Activated CD8-positive, alpha-beta memory T cell treated with anti-CD3 and anti-CD28 coated beads, Interleukin-2, amount 10 ng/mL, durations not matched to agents 7 days and 5 days (primary cell): ENCODE measurements around the gene SLC16A1. TPM values are rescaled to one million over a fixed set of nuclear protein-coding genes. Genes with fewer than 3 reads are reported as not detected.

ENCODE experiments used
- ATAC-seq: fragments of 150-1000 bp; cut with Tn5 transposase; one replicate; pipeline ENCODE4 v1.10.0; 2021; ENCODE audit warnings: moderate library complexity
- CTCF ChIA-PET: fragments of 350-600 bp; sonication (Branson Sonifier 250); formaldehyde crosslinking; loops from one replicate; lab custom pipeline; 2021; ENCODE audit warnings: antibody characterized with exemption; lab: Charles Lee
- DNase-seq: peaks from one replicate; pipeline ENCODE4 v3.0.0-alpha.2; 2020
- H3K27ac Mint-ChIP-seq: one replicate; pipeline ENCODE4 v1.8.0; 2021; ENCODE audit warnings: mild to moderate bottlenecking, mixed read lengths
- H3K27me3 Mint-ChIP-seq: one replicate; pipeline ENCODE4 v1.8.0; 2021; ENCODE audit warnings: mixed read lengths
- H3K36me3 Mint-ChIP-seq: one replicate; pipeline ENCODE4 v1.8.0; 2021; ENCODE audit warnings: mild to moderate bottlenecking, mixed read lengths
- H3K4me1 Mint-ChIP-seq: one replicate; pipeline ENCODE4 v1.8.0; 2021; ENCODE audit warnings: mixed read lengths
- H3K4me3 Mint-ChIP-seq: one replicate; pipeline ENCODE4 v1.8.0; 2021; ENCODE audit warnings: mild to moderate bottlenecking, moderate library complexity, mixed read lengths
- H3K9me3 Mint-ChIP-seq: one replicate; pipeline ENCODE4 v1.8.0; 2022; ENCODE audit warnings: low read depth, mixed read lengths
- total RNA-seq, 2 experiments: library from RNA; stranded (reverse); gene quantifications; one replicate each; pipeline ENCODE4 v1.2.3, GENCODE V29; 2021

SLC16A1 gene
- total RNA-seq, 2 experiments from 2014 or later = 47.6 to 57.3 TPM

GRCh38 chr1:112882271-112882744 lies 73.7 kb downstream of the SLC16A1 start:
- CTCF ChIA-PET = interaction anchor here (1.3 to 6.1 kb wide), 2 partner anchors 10 to 190 kb away, joined by 3 to 34 read pairs; partner anchors contain the start of gene LRIG2
- no peak for ATAC-seq

GRCh38 chr1:112881742-112882127 lies 74.3 kb downstream of the SLC16A1 start:
- CTCF ChIA-PET = interaction anchor here (0.7 to 6.1 kb wide), 4 partner anchors 11 to 230 kb away, joined by 3 to 34 read pairs (median 14); partner anchors contain the start of gene LRIG2
- ATAC-seq = no peak
- H3K27me3 Mint-ChIP-seq = peaks cover 32% of the 10 kb centered on the region
- DNase-seq = no peak
- H3K27ac Mint-ChIP-seq = no peak overlapping the region
- H3K9me3 Mint-ChIP-seq = no peaks in the 10 kb centered on the region
- H3K36me3 Mint-ChIP-seq = no peaks in the 10 kb centered on the region
- no peak overlapping the region for H3K4me3 Mint-ChIP-seq
- peaks cover 2% of the 10 kb centered on the region for H3K4me1 Mint-ChIP-seq

More at GRCh38 chr1:112882271-112882744, 73.7 kb downstream of the SLC16A1 start:
- H3K9me3 Mint-ChIP-seq = no peaks in the 10 kb centered on the region
- H3K4me1 Mint-ChIP-seq = peaks cover 2% of the 10 kb centered on the region
- no peak for DNase-seq
- no peak overlapping the region for H3K4me3 Mint-ChIP-seq
- H3K36me3 Mint-ChIP-seq = no peaks in the 10 kb centered on the region
- H3K27ac Mint-ChIP-seq = no peak overlapping the region
- H3K27me3 Mint-ChIP-seq = peaks cover 28% of the 10 kb centered on the region

- Mint-ChIP-seq H3K36me3 (no peaks in the 10 kb centered on the region), H3K9me3 (no peaks in the 10 kb centered on the region), H3K4me3 (no peak overlapping the region), H3K4me1 (peaks cover 2% of the 10 kb centered on the region), H3K27me3 (peaks cover 42% of the 10 kb centered on the region), H3K27ac (no peak overlapping the region)
- ATAC-seq (no peak), DNase-seq (no peak)
- CTCF ChIA-PET = interaction anchor here (0.6 to 6.1 kb wide), 10 partner anchors 10 to 197 kb away, joined by 3 to 34 read pairs (median 4); partner anchors contain the start of gene LRIG2
Measured at GRCh38 chr1:112879834-112880233, 76.2 kb downstream of the SLC16A1 start.

GRCh38 chr1:112878321-112878720 lies 77.7 kb downstream of the SLC16A1 start:
- ATAC-seq = no peak
- H3K9me3 Mint-ChIP-seq = no peaks in the 10 kb centered on the region

GRCh38 chr1:112877750-112878149 lies 78.2 kb downstream of the SLC16A1 start:
- H3K4me3 Mint-ChIP-seq = no peak overlapping the region
- H3K9me3 Mint-ChIP-seq = no peaks in the 10 kb centered on the region
- DNase-seq = no peak
- no peak overlapping the region for H3K27ac Mint-ChIP-seq
- ATAC-seq = no peak
- CTCF ChIA-PET = interaction anchor here (0.7 to 6.1 kb wide), 3 partner anchors 10 to 195 kb away, joined by 3 to 34 read pairs (median 25); partner anchors contain the start of gene LRIG2
- H3K27me3 Mint-ChIP-seq = peaks cover 46% of the 10 kb centered on the region
- peaks cover 6% of the 10 kb centered on the region for H3K4me1 Mint-ChIP-seq
- no peaks in the 10 kb centered on the region for H3K36me3 Mint-ChIP-seq

More at GRCh38 chr1:112878321-112878720, 77.7 kb downstream of the SLC16A1 start:
- H3K4me1 Mint-ChIP-seq = peaks cover 6% of the 10 kb centered on the region
- no peak for DNase-seq
- H3K36me3 Mint-ChIP-seq = no peaks in the 10 kb centered on the region
- H3K27ac Mint-ChIP-seq = no peak overlapping the region
- CTCF ChIA-PET = interaction anchor here (0.8 to 6.1 kb wide), 3 partner anchors 12 to 194 kb away, joined by 3 to 34 read pairs (median 25); partner anchors contain the start of gene LRIG2
- no peak overlapping the region for H3K4me3 Mint-ChIP-seq
- peaks cover 42% of the 10 kb centered on the region for H3K27me3 Mint-ChIP-seq

GRCh38 chr1:112876315-112876714 lies 79.7 kb downstream of the SLC16A1 start:
- no peaks in the 10 kb centered on the region for H3K9me3 Mint-ChIP-seq
- peaks cover 55% of the 10 kb centered on the region for H3K27me3 Mint-ChIP-seq
- H3K27ac Mint-ChIP-seq = no peak overlapping the region
- ATAC-seq (no peak), DNase-seq (no peak)
- H3K4me1 Mint-ChIP-seq = peaks cover 5% of the 10 kb centered on the region
- no peaks in the 10 kb centered on the region for H3K36me3 Mint-ChIP-seq
- no peak overlapping the region for H3K4me3 Mint-ChIP-seq
- CTCF ChIA-PET = interaction anchor here (0.6 to 0.9 kb wide), 2 partner anchors 70 to 158 kb away, joined by 4 read pairs; a partner anchor contains a TSS

GRCh38 chr1:112872551-112872962 lies 83.4 kb downstream of the SLC16A1 start:
- Mint-ChIP-seq H3K27me3 (peaks cover 31% of the 10 kb centered on the region), H3K4me1 (peaks cover 12% of the 10 kb centered on the region)

GRCh38 chr1:112870887-112871646 lies 84.9 kb downstream of the SLC16A1 start:
- Mint-ChIP-seq H3K36me3 (no peaks in the 10 kb centered on the region), H3K4me3 (no peak overlapping the region), H3K9me3 (no peaks in the 10 kb centered on the region), H3K27me3 (peaks cover 19% of the 10 kb centered on the region), H3K4me1 (peaks cover 12% of the 10 kb centered on the region), H3K27ac (no peak overlapping the region)
- CTCF ChIA-PET = no interaction called here
- DNase-seq (no peak), ATAC-seq (no peak)

More at GRCh38 chr1:112872551-112872962, 83.4 kb downstream of the SLC16A1 start:
- no peaks in the 10 kb centered on the region for H3K9me3 Mint-ChIP-seq
- ATAC-seq (no peak), DNase-seq (no peak)
- CTCF ChIA-PET = interaction anchor here (1.1 to 1.2 kb wide), 2 partner anchors 8 to 157 kb away, joined by 3 to 4 read pairs; partner anchors contain the start of gene PPM1J
- no peak overlapping the region for H3K27ac Mint-ChIP-seq
- no peaks in the 10 kb centered on the region for H3K36me3 Mint-ChIP-seq
- no peak overlapping the region for H3K4me3 Mint-ChIP-seq

- ATAC-seq (no peak), DNase-seq (no peak)
- no peak overlapping the region for H3K27ac Mint-ChIP-seq
- H3K27me3 Mint-ChIP-seq = peaks cover 15% of the 10 kb centered on the region
- H3K4me3 Mint-ChIP-seq = no peak overlapping the region
- H3K9me3 Mint-ChIP-seq = no peaks in the 10 kb centered on the region
- CTCF ChIA-PET = interaction anchor here (0.9 kb wide), 1 partner anchor 203 kb away, joined by 3 read pairs; the partner anchor contains the start of gene LRIG2
- peaks cover 12% of the 10 kb centered on the region for H3K4me1 Mint-ChIP-seq
- H3K36me3 Mint-ChIP-seq = no peaks in the 10 kb centered on the region
Measured at GRCh38 chr1:112869895-112870294, 86.1 kb downstream of the SLC16A1 start.

GRCh38 chr1:112868191-112868590 lies 87.8 kb downstream of the SLC16A1 start:
- Mint-ChIP-seq H3K27ac (no peak overlapping the region), H3K4me1 (peaks cover 16% of the 10 kb centered on the region), H3K27me3 (peaks cover 15% of the 10 kb centered on the region), H3K36me3 (no peaks in the 10 kb centered on the region), H3K4me3 (no peak overlapping the region), H3K9me3 (peaks cover 2% of the 10 kb centered on the region)
- ATAC-seq = no peak
- DNase-seq = no peak
- CTCF ChIA-PET = interaction anchor here (1.3 to 1.8 kb wide), 2 partner anchors 153 to 205 kb away, joined by 4 to 5 read pairs; partner anchors contain the start of genes LRIG2 and PPM1J

- Mint-ChIP-seq H3K4me3 (no peak overlapping the region), H3K27ac (no peak overlapping the region), H3K4me1 (peaks cover 19% of the 10 kb centered on the region), H3K36me3 (no peaks in the 10 kb centered on the region), H3K9me3 (peaks cover 2% of the 10 kb centered on the region), H3K27me3 (peaks cover 5% of the 10 kb centered on the region)
- no peak for DNase-seq
- no peak for ATAC-seq
- CTCF ChIA-PET = interaction anchor here (1.8 kb wide), 1 partner anchor 151 kb away, joined by 4 read pairs; the partner anchor contains the start of gene PPM1J
Measured at GRCh38 chr1:112866981-112867380, 89.0 kb downstream of the SLC16A1 start.

- peaks cover 19% of the 10 kb centered on the region for H3K4me1 Mint-ChIP-seq
- no peaks in the 10 kb centered on the region for H3K27me3 Mint-ChIP-seq
- DNase-seq (no peak), ATAC-seq (no peak)
- CTCF ChIA-PET = interaction anchor here (0.6 kb wide), 1 partner anchor 401 kb away, joined by 4 read pairs; no protein-coding TSS in a partner anchor
- no peak overlapping the region for H3K27ac Mint-ChIP-seq
- H3K36me3 Mint-ChIP-seq = no peaks in the 10 kb centered on the region
- peaks cover 2% of the 10 kb centered on the region for H3K9me3 Mint-ChIP-seq
- no peak overlapping the region for H3K4me3 Mint-ChIP-seq
Measured at GRCh38 chr1:112866151-112866550, 89.8 kb downstream of the SLC16A1 start.

- H3K27ac Mint-ChIP-seq = no peak overlapping the region
- peaks cover 10% of the 10 kb centered on the region for H3K4me1 Mint-ChIP-seq
- CTCF ChIA-PET = interaction anchor here (1.2 to 1.8 kb wide), 3 partner anchors 54 to 210 kb away, joined by 3 to 6 read pairs (median 5); partner anchors contain the start of gene LRIG2
- no peaks in the 10 kb centered on the region for H3K36me3 Mint-ChIP-seq
- no peak for DNase-seq
- ATAC-seq = no peak
- H3K4me3 Mint-ChIP-seq = no peak overlapping the region
- H3K27me3 Mint-ChIP-seq = no peaks in the 10 kb centered on the region
- H3K9me3 Mint-ChIP-seq = peaks cover 2% of the 10 kb centered on the region
Measured at GRCh38 chr1:112862753-112863426, 93.1 kb downstream of the SLC16A1 start.
